GM12892 (cell line): ENCODE results near the gene TEAD1.

Source experiments
- POLR2A ChIP-seq: IDR thresholded peaks from 2 replicates; pipeline ENCODE4 v1.6.1; 2011; ENCODE audit warnings: low read depth, low read length, control low read depth
- POLR2AphosphoS5 ChIP-seq: IDR thresholded peaks from 2 replicates; pipeline ENCODE4 v1.6.1; 2011; ENCODE audit warnings: low read depth, low read length, control low read depth

- TF ChIP-seq POLR2AphosphoS5 = no peak
- no peak for TF ChIP-seq POLR2A
These were observed 275.2 kb downstream of the TEAD1 start for GRCh38 chr11:12949453-12949852.
